NB4 (cell line): ENCODE results near the gene CAMK2B.

Source experiments
- MYC ChIP-seq: IDR thresholded peaks from 2 replicates; pipeline ENCODE4 v1.6.1; 2011; ENCODE audit warnings: low read depth, low read length
- POLR2A ChIP-seq: IDR thresholded peaks from 2 replicates; pipeline ENCODE4 v1.6.1; 2011; ENCODE audit warnings: mild to moderate bottlenecking; ENCODE audit not compliant: insufficient read length; ENCODE audit errors: extremely low read depth
- TF ChIP-seq, protein P1 (sequence below): IDR thresholded peaks from one replicate; pipeline ENCODE4 v1.5.1; 2012; ENCODE audit warnings: low read depth, low read length

DNA sequence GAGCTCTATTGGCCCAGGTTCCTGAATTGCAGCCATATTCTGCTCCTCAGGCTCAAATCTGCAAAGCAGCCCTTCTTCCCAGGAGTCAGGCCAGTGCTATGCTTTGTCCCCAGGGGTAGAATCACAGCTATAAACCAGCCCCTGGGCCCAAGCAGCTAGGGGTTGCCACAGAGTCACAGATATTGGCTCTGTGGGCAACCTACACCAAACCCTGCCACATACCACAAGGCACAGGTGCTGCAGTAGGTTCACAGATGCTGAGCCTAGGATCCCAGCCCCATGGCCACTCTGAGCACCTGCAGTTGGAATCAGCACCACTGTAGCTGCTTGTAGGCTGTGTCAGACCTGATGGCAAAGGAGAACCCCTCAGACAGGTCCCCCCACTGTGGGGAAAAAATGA is 43.1 kb upstream of the CAMK2B start:
- TF ChIP-seq POLR2A (no peak), MYC (no peak)
- TF ChIP-seq, protein P1, sequence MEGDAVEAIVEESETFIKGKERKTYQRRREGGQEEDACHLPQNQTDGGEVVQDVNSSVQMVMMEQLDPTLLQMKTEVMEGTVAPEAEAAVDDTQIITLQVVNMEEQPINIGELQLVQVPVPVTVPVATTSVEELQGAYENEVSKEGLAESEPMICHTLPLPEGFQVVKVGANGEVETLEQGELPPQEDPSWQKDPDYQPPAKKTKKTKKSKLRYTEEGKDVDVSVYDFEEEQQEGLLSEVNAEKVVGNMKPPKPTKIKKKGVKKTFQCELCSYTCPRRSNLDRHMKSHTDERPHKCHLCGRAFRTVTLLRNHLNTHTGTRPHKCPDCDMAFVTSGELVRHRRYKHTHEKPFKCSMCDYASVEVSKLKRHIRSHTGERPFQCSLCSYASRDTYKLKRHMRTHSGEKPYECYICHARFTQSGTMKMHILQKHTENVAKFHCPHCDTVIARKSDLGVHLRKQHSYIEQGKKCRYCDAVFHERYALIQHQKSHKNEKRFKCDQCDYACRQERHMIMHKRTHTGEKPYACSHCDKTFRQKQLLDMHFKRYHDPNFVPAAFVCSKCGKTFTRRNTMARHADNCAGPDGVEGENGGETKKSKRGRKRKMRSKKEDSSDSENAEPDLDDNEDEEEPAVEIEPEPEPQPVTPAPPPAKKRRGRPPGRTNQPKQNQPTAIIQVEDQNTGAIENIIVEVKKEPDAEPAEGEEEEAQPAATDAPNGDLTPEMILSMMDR, result no peak
